Measurements from ENCODE around the gene KIF26B. TPM values are rescaled to one million over a fixed set of nuclear protein-coding genes. Genes with fewer than 3 reads are reported as not detected.

Gene KIF26B
- total and polyA plus RNA-seq, 10 of the 15 experiments (the other 5 are each of a cell fraction or from before 2014, with no cell fraction given): 0.35 to 11.6 (median 2.2) TPM

- TF ChIP-seq BCL3 (IDR thresholded peaks at IDR 0.05; ENCODE audit: borderline replicate concordance, insufficient read depth, low read depth, low read length, poor library complexity, severe bottlenecking) (no peak), LARP7 (IDR thresholded peaks at IDR 0.05) (no peak)
These were observed 543.3 kb downstream of the KIF26B start (continued) for GRCh38 chr1:245698116-245698515.

- no TSS peak for BruUV-seq (replicated peaks)
- no peak overlapping the region for H3K4me2 ChIP-seq (ENCODE audit: control insufficient read depth, insufficient read depth)
- in situ Hi-C loops (cut with MboI): no loop called here
- no peak overlapping the region for H3K27ac ChIP-seq (ENCODE audit: control insufficient read depth, insufficient read depth)
- peaks cover 0 to 2% of the 10 kb centered on the region in 2 experiments; a peak in 2 of 4 replicates for H3K36me3 ChIP-seq (ENCODE audit: control insufficient read depth in 2 of 2, insufficient read depth in 2 of 2, low read length in 1 of 2)
- SMC1A ChIA-PET (ENCODE audit: uncharacterized antibody, unreplicated experiment): interaction anchor here (0.6 kb wide), 1 partner anchor 200 kb away, joined by 4 read pairs; no protein-coding TSS in a partner anchor
- TF ChIP-seq EZH2 (IDR thresholded peaks at IDR 0.05; ENCODE audit: borderline replicate concordance, control insufficient read depth, low read depth, low read length) (no peak), CTCF (IDR thresholded peaks at IDR 0.05 in 2 of 3, conservative IDR thresholded peaks at IDR 0.05 in 1 of 3; ENCODE audit: control insufficient read depth in 2 of 3, extremely low read depth in 1 of 3, insufficient read depth in 1 of 3, low read depth in 3 of 3, low read length in 3 of 3) (no peak), MEF2B (IDR thresholded peaks at IDR 0.05; ENCODE audit: partially characterized antibody, poor library complexity, severe bottlenecking) (peak; percentile 50), HDAC6 (IDR thresholded peaks at IDR 0.05; ENCODE audit: unreplicated experiment) (no peak), SREBF2 (IDR thresholded peaks at IDR 0.05; ENCODE audit: low read length) (no peak)
- POLR2A ChIA-PET: no interaction called here
- no peak overlapping the region for H3K9ac ChIP-seq (ENCODE audit: control insufficient read depth, insufficient read depth, low read length)
- RAD21 ChIA-PET (ENCODE audit: unreplicated experiment): no interaction called here
- H3K79me2 ChIP-seq (ENCODE audit: control insufficient read depth, insufficient read depth, low read length): no peaks in the 10 kb centered on the region
- H4K20me1 ChIP-seq (ENCODE audit: control insufficient read depth, insufficient read depth): no peaks in the 10 kb centered on the region
- H3K4me3 ChIP-seq: no peak overlapping the region
- H3K4me1 ChIP-seq (ENCODE audit: control insufficient read depth, insufficient read depth, low read length): no peaks in the 10 kb centered on the region
- WGBS (ENCODE audit: insufficient coverage, insufficient replicate concordance, low lambda C conversion rate, missing lambda C conversion rate): 58% methylated on average over 16 of the region's 16 CpGs
- no peak for FAIRE-seq
- H3K9me3 ChIP-seq (replicated peaks; ENCODE audit: control insufficient read depth, insufficient read depth, low read length): no peaks in the 10 kb centered on the region
- H3K27me3 ChIP-seq (replicated peaks in 1 of 2; ENCODE audit: control insufficient read depth in 2 of 2, insufficient read depth in 2 of 2, low read length in 1 of 2): no peaks in the 10 kb centered on the region
- no peak overlapping the region for H2AFZ ChIP-seq (ENCODE audit: control insufficient read depth, low read depth, low read length)
- DNase-seq (ENCODE audit: low read depth, low spot score): no peak
- peak; percentile 44 for ATAC-seq
- CTCF ChIA-PET: no interaction called here
- intact Hi-C loops (cut with micrococcal nuclease; ENCODE audit: unreplicated experiment): loop anchor here (10.0 kb wide), 1 partner anchor 544 kb away; the partner anchor contains the start of gene KIF26B
These were observed 544.1 kb downstream of the KIF26B start for GRCh38 chr1:245698860-245699259.
